Eye (tissue), 1 donor: ENCODE measurements around the gene PTPN9.
"Not testable (repeated sequence)": the region's sequence is repeated elsewhere in the genome, so short reads cannot be mapped to it uniquely, and the experiment has no call there.

Source experiments
- DNase-seq: peaks from one replicate; pipeline ENCODE4 v3.0.0-alpha.2; 2015

The PTPN9 gene

DNA sequence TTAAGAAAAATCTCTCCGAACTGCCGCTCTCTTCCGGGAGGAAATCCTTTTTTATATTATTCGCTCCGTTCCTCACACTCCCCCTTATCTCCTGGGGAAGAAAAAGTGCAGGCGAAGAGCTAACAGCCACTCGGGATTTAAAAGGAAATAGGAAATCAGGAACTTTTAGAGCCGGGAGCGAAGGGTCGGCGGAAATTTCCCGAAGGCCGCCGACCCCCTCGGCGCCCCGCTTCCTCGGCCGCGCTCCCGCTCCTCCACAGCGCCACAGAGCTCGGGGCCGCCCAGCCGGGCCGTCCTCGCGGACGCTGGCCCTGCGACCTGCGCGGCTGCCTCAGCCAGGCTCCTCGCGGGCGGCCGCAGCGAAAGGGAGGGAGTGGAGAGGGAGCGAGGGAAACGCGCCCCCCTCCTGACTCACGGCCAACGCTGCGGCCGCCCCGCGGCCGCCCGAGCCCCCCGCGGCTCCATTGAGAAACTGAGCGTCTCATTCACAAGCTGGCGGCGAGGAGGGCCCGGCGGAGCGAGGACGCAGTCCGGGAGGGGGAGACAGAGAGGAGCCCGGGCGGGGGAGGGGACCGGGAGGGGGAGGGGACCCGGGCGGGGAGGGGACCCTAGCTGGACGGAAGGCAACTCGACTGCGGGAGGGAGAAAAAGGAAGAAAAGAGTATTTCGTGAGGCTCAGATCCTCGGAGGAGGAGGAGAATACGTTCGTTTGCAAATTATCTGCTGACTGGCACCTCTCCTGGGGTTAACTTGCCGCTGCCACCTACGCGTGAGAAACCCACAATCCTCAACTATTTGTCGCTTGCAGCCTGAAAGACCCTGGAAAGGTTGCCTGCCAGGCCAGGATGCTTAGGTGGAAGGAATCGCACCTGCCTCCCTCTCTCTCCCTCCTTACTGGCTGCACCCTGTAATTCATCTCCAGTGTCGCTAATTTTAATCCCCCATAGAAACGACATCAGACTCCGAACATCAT lies at the start of gene PTPN9:
PTPN9 (minus strand) TSS at position 368 of the 973 bp plus-strand sequence. CDS start 539 bp downstream, outside the sequence.
- peak; percentile 94 for DNase-seq

DNA sequence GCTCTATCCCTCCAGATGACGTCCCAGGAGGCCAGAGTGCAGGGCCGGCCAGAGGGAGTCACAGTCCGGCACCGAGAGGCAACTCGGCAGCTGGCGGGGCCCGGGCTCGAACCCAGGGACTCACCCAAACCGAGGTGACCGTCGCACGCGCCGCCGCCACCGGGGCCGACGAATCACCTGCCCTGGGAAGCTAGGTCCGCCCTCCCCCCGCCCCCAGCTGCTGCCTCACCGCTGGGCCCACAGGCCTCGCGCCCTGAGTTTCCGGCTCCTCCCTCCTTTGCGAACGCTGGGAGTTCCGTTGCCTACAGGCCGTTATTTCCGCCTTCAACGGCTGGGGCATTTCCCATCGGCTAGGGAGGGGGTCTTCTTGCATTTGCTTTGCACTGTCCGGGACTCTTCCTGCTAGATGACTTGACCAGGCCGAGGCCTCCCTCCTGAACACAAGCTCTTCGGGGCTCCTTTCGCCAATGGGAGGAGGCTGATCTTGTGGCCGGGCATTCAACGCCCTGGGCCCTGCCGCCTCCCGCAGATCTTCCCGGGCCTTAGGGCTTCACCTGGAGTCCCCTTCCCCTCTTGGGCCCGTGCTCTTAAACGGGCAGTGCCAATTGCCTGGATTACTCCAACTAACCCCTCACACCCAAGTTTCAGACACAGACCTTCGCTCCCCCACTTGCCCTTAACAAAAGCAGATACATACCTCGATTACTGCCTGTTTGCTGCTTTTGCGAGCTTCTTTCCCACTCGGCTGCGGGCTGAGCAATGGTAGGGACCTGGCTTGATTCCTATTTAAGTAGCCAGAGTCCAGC lies 46.6 kb upstream of the PTPN9 start, which contains the start of gene SNUPN:
SNUPN (minus strand) TSS at position 184 of the 806 bp plus-strand sequence. CDS start 4,674 bp downstream, outside the sequence.
- DNase-seq: peak; percentile 98

GRCh38 chr15:75622505-75622904 lies 43.4 kb upstream of the PTPN9 start:
- DNase-seq: no peak

GRCh38 chr15:75620841-75621391 lies 41.8 kb upstream of the PTPN9 start:
- DNase-seq: no peak

- peak; percentile 38 for DNase-seq
These were observed 41.1 kb upstream of the PTPN9 start for GRCh38 chr15:75620058-75620820.

- DNase-seq: no peak
These were observed 37.7 kb upstream of the PTPN9 start for GRCh38 chr15:75616766-75617165.

- no peak for DNase-seq
These were observed 27.9 kb upstream of the PTPN9 start for GRCh38 chr15:75606711-75607699.

DNA sequence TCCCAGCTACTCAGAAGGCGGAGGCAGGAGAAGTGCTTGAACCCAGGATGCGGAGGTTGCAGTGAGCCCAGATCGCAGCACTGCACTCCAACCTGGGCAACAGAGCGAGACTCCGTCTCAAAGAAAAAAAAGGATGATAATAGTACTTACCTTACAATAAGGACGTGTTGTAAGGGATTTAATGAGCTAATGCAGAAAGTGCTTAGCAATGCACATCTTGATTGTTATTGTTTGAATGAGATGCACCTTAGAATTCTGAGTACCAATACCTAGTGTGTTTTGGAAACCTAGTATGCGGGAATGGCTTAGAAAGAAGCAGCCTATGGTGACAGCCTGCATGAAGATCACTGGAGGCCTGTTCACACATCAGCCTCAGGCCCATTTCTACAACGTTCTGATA lies 26.9 kb upstream of the PTPN9 start:
- no peak for DNase-seq

GRCh38 chr15:75599401-75599800 lies 20.3 kb upstream of the PTPN9 start:
- DNase-seq: no peak

DNA sequence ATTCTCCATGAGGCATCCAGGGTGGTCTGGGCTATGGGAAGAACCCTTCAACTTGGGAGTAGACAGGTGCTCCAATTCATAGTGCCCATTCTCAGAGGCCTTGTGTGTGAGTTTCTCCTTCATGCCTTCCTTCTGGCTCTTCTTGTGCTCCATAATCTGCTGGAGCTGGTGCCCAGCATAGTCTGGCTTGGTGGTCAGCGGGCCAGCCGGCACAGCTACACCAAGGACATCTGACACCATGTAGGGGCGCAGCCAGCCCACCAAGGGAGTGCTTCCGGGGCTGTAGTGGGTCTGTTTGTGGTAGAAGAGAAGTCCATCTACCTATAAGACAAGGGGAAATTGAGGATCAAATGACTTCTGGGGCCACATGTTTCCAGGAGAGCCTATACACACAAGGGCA lies 19.2 kb upstream of the PTPN9 start:
- DNase-seq: no peak

DNA sequence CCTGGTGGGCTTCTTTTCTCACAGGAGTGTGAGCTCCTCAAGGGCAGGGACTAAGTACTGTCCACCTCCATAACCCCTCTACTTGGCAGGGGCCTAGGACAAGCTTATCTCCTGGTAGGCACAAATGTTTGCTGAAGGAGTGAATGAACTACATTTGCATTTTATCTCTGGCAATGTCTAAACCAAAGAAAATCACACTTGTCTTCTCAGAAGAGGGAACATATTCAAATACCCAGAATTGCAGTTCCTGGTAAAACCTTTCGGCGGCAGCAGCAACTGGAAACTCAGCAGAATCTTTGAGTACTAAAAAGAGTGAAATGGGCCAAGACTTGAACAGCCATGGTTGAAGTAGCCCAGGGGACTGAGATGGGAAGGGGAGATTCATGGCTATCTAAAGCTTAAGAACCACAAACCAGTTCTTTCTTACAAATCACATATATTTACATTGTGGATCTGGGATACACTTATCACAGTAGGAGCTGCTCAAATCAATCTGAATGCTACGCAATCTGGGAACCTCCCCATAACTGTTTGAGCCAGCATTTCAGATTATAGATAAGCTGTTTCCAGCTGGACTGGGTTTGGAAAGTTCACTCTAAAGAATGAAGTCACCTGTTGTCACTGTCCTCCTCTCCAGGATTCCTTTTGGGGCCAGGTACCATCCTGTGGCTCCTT lies 18.7 kb upstream of the PTPN9 start:
- DNase-seq: no peak

- DNase-seq: no peak
These were observed 17.7 kb upstream of the PTPN9 start for GRCh38 chr15:75596703-75597345.

DNA sequence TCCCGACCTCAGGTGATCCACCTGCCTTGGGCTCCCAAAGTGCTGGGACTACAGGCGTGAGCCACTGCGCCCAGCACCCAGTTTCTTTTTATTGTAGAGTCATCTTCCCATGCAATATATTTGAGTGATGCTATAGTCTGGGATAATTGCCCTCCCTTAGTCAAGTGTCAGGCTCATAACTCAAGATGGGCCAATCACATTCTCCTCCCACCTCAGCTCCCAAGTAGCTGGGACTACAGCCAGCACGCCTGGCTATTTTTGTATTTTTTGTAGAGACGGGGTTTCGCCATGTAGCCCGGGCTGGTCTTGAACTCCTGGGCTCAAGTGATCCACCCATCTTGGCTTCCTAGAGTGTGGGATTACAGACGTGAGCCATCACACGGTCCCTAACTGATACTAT lies 15.2 kb upstream of the PTPN9 start:
- DNase-seq: no peak

- no peak for DNase-seq
These were observed 12.7 kb upstream of the PTPN9 start for GRCh38 chr15:75591655-75592364.

GRCh38 chr15:75590239-75590638 lies 11.1 kb upstream of the PTPN9 start:
- DNase-seq: no peak

GRCh38 chr15:75589071-75589470 lies 10.0 kb upstream of the PTPN9 start:
- DNase-seq: no peak

GRCh38 chr15:75586422-75586821 lies 7.3 kb upstream of the PTPN9 start:
- not testable (repeated sequence) for DNase-seq

GRCh38 chr15:75584121-75584520 lies 5.0 kb upstream of the PTPN9 start:
- no peak for DNase-seq

- no peak for DNase-seq
These were observed 4.6 kb upstream of the PTPN9 start for GRCh38 chr15:75583701-75584100.
